GM12878 (cell line): ENCODE measurements around the gene STXBP4. TPM values are rescaled to one million over a fixed set of nuclear protein-coding genes. Genes with fewer than 3 reads are reported as not detected.

ENCODE experiments used
- ATAC-seq: fragments of 200-7000 bp; cut with Tn5 transposase; 3 replicates; pipeline ENCODE4 v1.9.1; 2020; ENCODE audit warnings: mild to moderate bottlenecking, moderate library complexity
- BruUV-seq: library from RNA; stranded (reverse); fragments of 400-500 nt; replicated peaks from 2 replicates; lab custom pipeline; 2021; lab: Mats Ljungman, UMichigan
- CTCF ChIA-PET: fragments of 300-600 bp; sonication (Branson Sonifier 250); formaldehyde crosslinking; extraction: SDS; loops from one replicate; lab custom pipeline; 2021; ENCODE audit warnings: inconsistent platforms; lab: Yijun Ruan, JAX
- POLR2A ChIA-PET: fragments of 350-600 bp; formaldehyde crosslinking; extraction: SDS; loops from one replicate; lab custom pipeline; 2021; ENCODE audit warnings: inconsistent platforms; lab: Charles Lee
- RAD21 ChIA-PET: fragments of 300-600 bp; sonication (Branson Sonifier 250); formaldehyde crosslinking; loops from one replicate; lab custom pipeline; 2023; ENCODE audit warnings: antibody characterized with exemption; ENCODE audit not compliant: unreplicated experiment; lab: Charles Lee
- SMC1A ChIA-PET: fragments of 300-600 bp; sonication (Branson Sonifier 250); formaldehyde crosslinking; loops from one replicate; lab custom pipeline; 2023; ENCODE audit not compliant: unreplicated experiment, uncharacterized antibody; lab: Charles Lee
- DNase-seq: peaks from one replicate; pipeline ENCODE4 v3.0.0-alpha.2; 2011; ENCODE audit warnings: low read depth, low spot score
- FAIRE-seq: peaks from 3 replicates; lab custom pipeline; 2011; peaks lifted over from hg19 to GRCh38; lab: Jason Lieb, UNC
- H2AFZ ChIP-seq: 2 replicates; pipeline ENCODE4 v1.6.0; 2011; ENCODE audit warnings: low read depth, low read length, control low read depth; ENCODE audit not compliant: control insufficient read depth
- H3K27ac ChIP-seq: 2 replicates; pipeline ENCODE4 v1.5.1; 2011; ENCODE audit warnings: control low read depth; ENCODE audit not compliant: control insufficient read depth, insufficient read depth
- H3K27me3 ChIP-seq, 2 experiments: replicated peaks in 1 of 2; 2 replicates each; pipeline versions ENCODE4 v1.6.0 to v1.6.1; 2011; ENCODE audit warnings: low read length in 1 of 2; ENCODE audit not compliant: control insufficient read depth in 2 of 2, insufficient read depth in 2 of 2
- H3K36me3 ChIP-seq, 2 experiments: 2 replicates each; pipeline ENCODE4 v1.5.1; 2011; ENCODE audit warnings: low read length in 1 of 2; ENCODE audit not compliant: control insufficient read depth in 2 of 2, insufficient read depth in 2 of 2
- H3K4me1 ChIP-seq: 2 replicates; pipeline ENCODE4 v1.6.1; 2011; ENCODE audit warnings: mild to moderate bottlenecking, low read length, moderate library complexity, mixed read lengths; ENCODE audit not compliant: control insufficient read depth, insufficient read depth
- H3K4me2 ChIP-seq: 2 replicates; pipeline ENCODE4 v1.6.0; 2011; ENCODE audit warnings: control low read depth; ENCODE audit not compliant: control insufficient read depth, insufficient read depth
- H3K4me3 ChIP-seq: fragments of 200-600 bp; sonication (generic); 2 replicates; pipeline ENCODE4 v1.5.1; 2016
- H3K79me2 ChIP-seq: 2 replicates; pipeline ENCODE4 v1.6.0; 2011; ENCODE audit warnings: low read length; ENCODE audit not compliant: control insufficient read depth, insufficient read depth
- H3K9ac ChIP-seq: 2 replicates; pipeline ENCODE4 v1.8.0; 2011; ENCODE audit warnings: low read length, control low read depth, mixed read lengths; ENCODE audit not compliant: control insufficient read depth, insufficient read depth
- H3K9me3 ChIP-seq: replicated peaks from 3 replicates; pipeline ENCODE4 v1.5.1; 2011; ENCODE audit warnings: mild to moderate bottlenecking, low read length; ENCODE audit not compliant: control insufficient read depth, insufficient read depth
- H4K20me1 ChIP-seq: 2 replicates; pipeline ENCODE4 v1.6.0; 2011; ENCODE audit not compliant: control insufficient read depth, insufficient read depth
- CTCF ChIP-seq, 3 experiments: IDR thresholded peaks in 2 of 3; conservative IDR thresholded peaks in 1 of 3; 2 replicates each; pipeline ENCODE4 v1.5.1; 2011; ENCODE audit warnings: low read depth in 3 of 3, low read length in 3 of 3, mild to moderate bottlenecking in 3 of 3, control low read depth in 2 of 3, moderate library complexity in 2 of 3, inconsistent platforms in 1 of 3, mixed read lengths in 1 of 3; ENCODE audit not compliant: control insufficient read depth in 2 of 3, insufficient read depth in 1 of 3; ENCODE audit errors: extremely low read depth in 1 of 3
- CUX1 ChIP-seq: IDR thresholded peaks from 2 replicates; pipeline ENCODE4 v1.6.1; 2012; ENCODE audit warnings: improper control_type of control experiment, low read depth, low read length; ENCODE audit not compliant: insufficient replicate concordance
- ETV6 ChIP-seq, 2 experiments: fragments of 450-650 bp in 1 of 2; IDR thresholded peaks in 1 of 2; conservative IDR thresholded peaks in 1 of 2; 2 replicates each; pipeline ENCODE4 v1.6.1; 2014; ENCODE audit warnings: antibody characterized with exemption in 1 of 2, borderline replicate concordance in 1 of 2, low read depth in 1 of 2, mild to moderate bottlenecking in 1 of 2, moderate library complexity in 1 of 2
- HSF1 ChIP-seq: fragments of 150-350 bp; IDR thresholded peaks from 2 replicates; pipeline ENCODE4 v1.6.1; 2014; ENCODE audit warnings: mild to moderate bottlenecking, low read depth, low read length
- NBN ChIP-seq: fragments of 450-650 bp; IDR thresholded peaks from 2 replicates; pipeline ENCODE4 v1.6.1; 2016
- PAX8 ChIP-seq: fragments of 450-650 bp; IDR thresholded peaks from 2 replicates; pipeline ENCODE4 v1.6.1; 2017; ENCODE audit warnings: mild to moderate bottlenecking, moderate library complexity
- RELB ChIP-seq: fragments of 450-650 bp; IDR thresholded peaks from 2 replicates; pipeline ENCODE4 v1.6.1; 2017; ENCODE audit warnings: low read depth, mild to moderate bottlenecking, moderate library complexity
- SREBF1 ChIP-seq: IDR thresholded peaks from 2 replicates; pipeline ENCODE4 v1.6.1; 2012; ENCODE audit warnings: mild to moderate bottlenecking, low read length
- in situ Hi-C: fragments of 300-500 bp; cut with MboI; formaldehyde crosslinking; loops from 9 replicates; pipeline ENCODE4 v1.14.3; 2018; ENCODE audit warnings: mixed read lengths
- intact Hi-C: fragments of 100-400 bp; cut with micrococcal nuclease; formaldehyde crosslinking; loops from one replicate; pipeline ENCODE4 v1.14.2; 2022; ENCODE audit not compliant: unreplicated experiment
- polyA plus RNA-seq, 11 experiments: library from polyadenylated mRNA; depleted of rRNA in 4 of 11; unstranded in 6 of 11; stranded (reverse) in 5 of 11; fragments of >200 nt; fragmentation: Nextera tagmentation in 4 of 11; fragmentation: Illumina TruSeq in 1 of 11; extraction: Ambion mirVana in 4 of 11; extraction: Trizol in 1 of 11; gene quantifications; 1 replicate in 1 of 11; 2 replicates in 10 of 11; pipeline versions ENCODE4 v1.2.1 to v1.2.3, GENCODE V29; 2011 to 2016; ENCODE audit warnings: inconsistent platforms in 2 of 11, missing spikeins in 2 of 11, low read depth in 1 of 11
- total RNA-seq, 4 experiments: library from RNA; depleted of rRNA in 3 of 4; stranded (reverse); fragments of >200 nt in 3 of 4; fragmentation: Illumina TruSeq in 1 of 4; extraction: Trizol in 1 of 4; gene quantifications; 2 replicates each; pipeline versions ENCODE4 v1.2.1 to v1.2.3, GENCODE V29; 2013 to 2021

The STXBP4 gene
- total and polyA plus RNA-seq, 10 of the 15 experiments (the other 5 are each of a cell fraction or from before 2014, with no cell fraction given) = 4.3 to 11.0 (median 6.7) TPM

- H4K20me1 ChIP-seq = no peaks in the 10 kb centered on the region
- no peak overlapping the region for H2AFZ ChIP-seq
- H3K36me3 ChIP-seq = no peaks in the 10 kb centered on the region
- no peak overlapping the region for H3K9ac ChIP-seq
- H3K79me2 ChIP-seq = no peaks in the 10 kb centered on the region
- FAIRE-seq = no peak
- H3K27ac ChIP-seq = no peak overlapping the region
- ChIA-PET CTCF (no interaction called here), SMC1A (no interaction called here), POLR2A (no interaction called here), RAD21 (no interaction called here)
- in situ Hi-C loops (no loop called here), intact Hi-C loops (no loop called here)
- H3K9me3 ChIP-seq = no peaks in the 10 kb centered on the region; the same call in 2 of the 3 replicates
- no peak overlapping the region for H3K4me2 ChIP-seq
- BruUV-seq = no TSS peak
- no peak overlapping the region for H3K4me3 ChIP-seq
- H3K27me3 ChIP-seq = no peaks in the 10 kb centered on the region
- no peak for DNase-seq
- ATAC-seq = no peak
- no peak for TF ChIP-seq PAX8
- TF ChIP-seq ETV6 (conservative IDR thresholded peaks at IDR 0.05 in 1 of 2, IDR thresholded peaks at IDR 0.05 in 1 of 2; ENCODE audit: borderline replicate concordance in 1 of 2, low read depth in 1 of 2) = no peak
- TF ChIP-seq RELB = no peak
- no peak for TF ChIP-seq SREBF1
- TF ChIP-seq CUX1 = no peak
- no peak for TF ChIP-seq NBN
- no peak for TF ChIP-seq HSF1
- TF ChIP-seq CTCF (IDR thresholded peaks at IDR 0.05 in 2 of 3, conservative IDR thresholded peaks at IDR 0.05 in 1 of 3; ENCODE audit: control insufficient read depth in 2 of 3, extremely low read depth in 1 of 3, insufficient read depth in 1 of 3, low read depth in 3 of 3, low read length in 3 of 3) = no peak
- no peaks in the 10 kb centered on the region for H3K4me1 ChIP-seq
Measured at GRCh38 chr17:54919425-54919824, 49.1 kb upstream of the STXBP4 start.
